Fibroblast of villous mesenchyme (primary cell): ENCODE measurements around the gene WDR11. TPM values are rescaled to one million over a fixed set of nuclear protein-coding genes. Genes with fewer than 3 reads are reported as not detected.
A peak's percentile ranks its signal among the peaks of the same experiment; 100 is the strongest.

Experiments
- DNase-seq: peaks from one replicate; pipeline ENCODE4 v3.0.0-alpha.2; 2010; ENCODE audit warnings: low read depth
- H3K4me3 ChIP-seq: 2 replicates; pipeline ENCODE4 v1.5.1; 2011; ENCODE audit warnings: low read depth, mild to moderate bottlenecking, low read length
- total RNA-seq: library from RNA; depleted of rRNA; stranded (reverse); fragments of >200 nt; gene quantifications from 2 replicates; pipeline ENCODE4 v1.2.3, GENCODE V29; 2012
- TF ChIP-seq, protein P1 (sequence below): IDR thresholded peaks from 2 replicates; pipeline ENCODE4 v1.5.1; 2012; ENCODE audit warnings: low read depth, mild to moderate bottlenecking, low read length; ENCODE audit not compliant: insufficient read depth

Gene WDR11, protein sequence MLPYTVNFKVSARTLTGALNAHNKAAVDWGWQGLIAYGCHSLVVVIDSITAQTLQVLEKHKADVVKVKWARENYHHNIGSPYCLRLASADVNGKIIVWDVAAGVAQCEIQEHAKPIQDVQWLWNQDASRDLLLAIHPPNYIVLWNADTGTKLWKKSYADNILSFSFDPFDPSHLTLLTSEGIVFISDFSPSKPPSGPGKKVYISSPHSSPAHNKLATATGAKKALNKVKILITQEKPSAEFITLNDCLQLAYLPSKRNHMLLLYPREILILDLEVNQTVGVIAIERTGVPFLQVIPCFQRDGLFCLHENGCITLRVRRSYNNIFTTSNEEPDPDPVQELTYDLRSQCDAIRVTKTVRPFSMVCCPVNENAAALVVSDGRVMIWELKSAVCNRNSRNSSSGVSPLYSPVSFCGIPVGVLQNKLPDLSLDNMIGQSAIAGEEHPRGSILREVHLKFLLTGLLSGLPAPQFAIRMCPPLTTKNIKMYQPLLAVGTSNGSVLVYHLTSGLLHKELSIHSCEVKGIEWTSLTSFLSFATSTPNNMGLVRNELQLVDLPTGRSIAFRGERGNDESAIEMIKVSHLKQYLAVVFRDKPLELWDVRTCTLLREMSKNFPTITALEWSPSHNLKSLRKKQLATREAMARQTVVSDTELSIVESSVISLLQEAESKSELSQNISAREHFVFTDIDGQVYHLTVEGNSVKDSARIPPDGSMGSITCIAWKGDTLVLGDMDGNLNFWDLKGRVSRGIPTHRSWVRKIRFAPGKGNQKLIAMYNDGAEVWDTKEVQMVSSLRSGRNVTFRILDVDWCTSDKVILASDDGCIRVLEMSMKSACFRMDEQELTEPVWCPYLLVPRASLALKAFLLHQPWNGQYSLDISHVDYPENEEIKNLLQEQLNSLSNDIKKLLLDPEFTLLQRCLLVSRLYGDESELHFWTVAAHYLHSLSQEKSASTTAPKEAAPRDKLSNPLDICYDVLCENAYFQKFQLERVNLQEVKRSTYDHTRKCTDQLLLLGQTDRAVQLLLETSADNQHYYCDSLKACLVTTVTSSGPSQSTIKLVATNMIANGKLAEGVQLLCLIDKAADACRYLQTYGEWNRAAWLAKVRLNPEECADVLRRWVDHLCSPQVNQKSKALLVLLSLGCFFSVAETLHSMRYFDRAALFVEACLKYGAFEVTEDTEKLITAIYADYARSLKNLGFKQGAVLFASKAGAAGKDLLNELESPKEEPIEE
- 81.5 and 85.9 TPM in 2 replicates for total RNA-seq

DNA sequence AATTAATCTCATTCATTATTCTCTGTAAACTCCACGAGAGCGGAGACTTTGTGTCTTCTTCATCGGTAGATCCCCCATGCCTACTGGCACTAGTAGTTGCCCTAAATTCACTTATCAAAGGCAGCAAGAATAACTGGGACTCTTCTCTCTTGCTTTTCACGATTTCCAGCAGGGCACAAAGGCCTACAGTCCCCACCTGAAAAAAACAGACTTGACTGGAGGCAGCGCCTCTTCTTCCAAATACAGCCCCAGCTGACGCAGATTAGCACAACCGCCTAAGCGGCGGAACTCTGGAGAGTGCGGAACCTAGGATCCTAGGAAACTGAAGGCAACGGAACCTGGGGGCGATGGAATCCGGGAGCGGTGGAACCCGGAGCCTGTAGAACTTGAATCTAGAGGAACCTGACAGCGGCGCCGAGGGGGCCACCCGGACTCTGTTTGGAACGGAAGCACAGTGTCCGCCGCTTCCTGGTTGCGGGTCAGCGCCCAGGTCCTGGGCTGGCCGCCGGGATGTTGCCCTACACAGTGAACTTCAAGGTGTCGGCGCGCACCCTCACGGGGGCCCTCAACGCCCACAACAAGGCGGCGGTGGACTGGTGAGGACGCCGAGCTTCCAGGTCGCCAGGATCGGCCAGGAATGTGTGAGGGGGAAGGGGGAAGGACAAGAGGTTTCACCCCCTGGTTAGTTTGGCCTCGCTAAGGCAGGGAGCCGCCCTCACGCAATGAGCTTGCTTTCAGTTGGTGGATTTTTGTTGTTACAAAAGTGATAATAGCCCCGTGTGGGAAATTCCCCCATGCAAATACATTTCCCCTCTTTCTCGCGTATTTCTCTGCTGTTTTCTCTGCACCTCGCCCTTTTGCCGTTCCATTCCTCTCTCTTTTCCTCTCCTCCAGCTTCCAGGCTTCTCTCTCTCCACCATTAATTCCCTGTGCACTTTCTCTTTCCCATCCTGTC lies at the start of gene WDR11:
Gene WDR11, plus strand, starts transcription at position 452 of the 955 bp plus-strand sequence. Its CDS starts 59 bp downstream, at position 511.
- DNase-seq: peak; percentile 92
- H3K4me3 ChIP-seq: peak within 1 kb of the TSS; percentile 87
- TF ChIP-seq, protein P1, sequence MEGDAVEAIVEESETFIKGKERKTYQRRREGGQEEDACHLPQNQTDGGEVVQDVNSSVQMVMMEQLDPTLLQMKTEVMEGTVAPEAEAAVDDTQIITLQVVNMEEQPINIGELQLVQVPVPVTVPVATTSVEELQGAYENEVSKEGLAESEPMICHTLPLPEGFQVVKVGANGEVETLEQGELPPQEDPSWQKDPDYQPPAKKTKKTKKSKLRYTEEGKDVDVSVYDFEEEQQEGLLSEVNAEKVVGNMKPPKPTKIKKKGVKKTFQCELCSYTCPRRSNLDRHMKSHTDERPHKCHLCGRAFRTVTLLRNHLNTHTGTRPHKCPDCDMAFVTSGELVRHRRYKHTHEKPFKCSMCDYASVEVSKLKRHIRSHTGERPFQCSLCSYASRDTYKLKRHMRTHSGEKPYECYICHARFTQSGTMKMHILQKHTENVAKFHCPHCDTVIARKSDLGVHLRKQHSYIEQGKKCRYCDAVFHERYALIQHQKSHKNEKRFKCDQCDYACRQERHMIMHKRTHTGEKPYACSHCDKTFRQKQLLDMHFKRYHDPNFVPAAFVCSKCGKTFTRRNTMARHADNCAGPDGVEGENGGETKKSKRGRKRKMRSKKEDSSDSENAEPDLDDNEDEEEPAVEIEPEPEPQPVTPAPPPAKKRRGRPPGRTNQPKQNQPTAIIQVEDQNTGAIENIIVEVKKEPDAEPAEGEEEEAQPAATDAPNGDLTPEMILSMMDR: no peak

DNA sequence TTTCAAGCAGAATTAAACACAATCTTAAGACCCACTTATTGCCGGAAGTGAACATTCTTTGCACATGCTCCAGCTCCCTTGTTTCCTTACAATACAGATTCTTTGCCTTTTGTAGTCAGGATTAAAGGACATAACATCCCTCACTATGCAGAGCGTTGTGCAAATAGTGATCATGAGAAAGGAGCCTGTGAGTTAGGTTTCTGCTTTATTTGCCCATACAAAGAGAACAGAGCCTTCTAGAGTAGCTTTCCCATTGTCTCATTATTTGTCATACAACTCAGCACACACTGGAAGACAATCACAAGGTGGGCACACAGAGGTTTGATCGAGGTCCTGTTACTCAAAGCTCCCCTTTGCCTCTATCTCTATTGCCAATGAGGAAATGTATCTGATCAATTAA lies 48.2 kb upstream of the WDR11 start:
- TF ChIP-seq, protein P1: no peak

DNA sequence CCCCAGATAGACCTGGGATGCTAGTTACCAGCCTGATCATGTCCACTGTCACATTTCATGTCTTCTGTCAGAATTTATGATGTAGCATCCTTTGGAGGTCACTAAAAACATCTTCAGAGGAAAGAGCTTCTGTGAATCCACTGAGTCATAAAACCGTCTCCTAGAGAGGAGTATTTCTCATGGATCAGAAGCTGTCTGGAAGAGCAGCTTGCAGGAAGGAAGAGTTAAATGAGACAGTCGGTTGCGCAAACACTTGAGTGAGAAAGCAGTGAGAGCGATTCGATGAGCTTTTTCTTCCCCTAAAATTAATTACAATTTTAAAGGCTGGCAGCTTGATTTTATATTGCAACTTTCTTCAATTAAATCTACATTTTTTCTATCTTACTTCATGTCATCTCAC lies 47.2 kb upstream of the WDR11 start:
- DNase-seq: no peak
- TF ChIP-seq, protein P1: no peak
- H3K4me3 ChIP-seq: no peak overlapping the region

More for the DNA sequence above, 48.2 kb upstream of the WDR11 start:
- no peak overlapping the region for H3K4me3 ChIP-seq
- DNase-seq: no peak

DNA sequence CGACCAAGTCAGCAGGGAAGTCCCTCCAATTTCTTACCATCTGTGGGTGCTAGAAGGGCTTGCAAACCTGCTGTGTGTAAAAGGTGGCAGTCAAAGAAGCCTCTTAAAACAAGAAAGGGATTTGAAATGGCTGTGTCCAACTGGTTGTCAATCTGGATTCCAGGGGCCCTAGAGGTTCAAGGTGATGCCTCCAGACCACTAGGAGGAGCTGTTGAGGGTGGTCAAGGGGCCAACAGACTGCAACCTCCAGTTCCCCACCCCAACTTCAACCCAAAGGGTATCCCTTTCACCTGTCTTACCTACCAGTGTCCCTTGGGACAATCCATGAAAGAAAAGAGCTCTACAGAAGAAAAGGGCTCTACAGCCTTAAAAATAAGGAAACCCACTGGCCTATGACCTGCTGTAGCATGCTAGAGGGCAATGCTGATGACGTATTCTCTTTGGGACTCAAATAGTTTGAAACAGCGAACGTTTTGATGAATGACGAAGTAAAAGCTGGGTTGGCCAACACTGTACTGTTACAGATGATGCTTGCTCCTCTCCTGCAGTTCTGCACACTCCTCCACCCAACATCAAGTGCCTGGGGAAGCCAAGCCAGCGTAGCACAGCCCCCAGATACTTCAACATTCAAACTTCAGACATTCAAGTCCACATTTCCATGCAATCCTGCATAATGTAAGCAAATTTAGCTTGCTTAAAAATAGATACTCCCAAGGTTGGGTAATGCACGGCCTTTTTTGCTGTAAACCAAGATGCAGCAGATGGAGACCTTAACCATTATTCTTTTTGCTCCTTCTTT lies 45.9 kb upstream of the WDR11 start:
- TF ChIP-seq, protein P1: no peak
- H3K4me3 ChIP-seq: no peak overlapping the region
- no peak for DNase-seq

DNA sequence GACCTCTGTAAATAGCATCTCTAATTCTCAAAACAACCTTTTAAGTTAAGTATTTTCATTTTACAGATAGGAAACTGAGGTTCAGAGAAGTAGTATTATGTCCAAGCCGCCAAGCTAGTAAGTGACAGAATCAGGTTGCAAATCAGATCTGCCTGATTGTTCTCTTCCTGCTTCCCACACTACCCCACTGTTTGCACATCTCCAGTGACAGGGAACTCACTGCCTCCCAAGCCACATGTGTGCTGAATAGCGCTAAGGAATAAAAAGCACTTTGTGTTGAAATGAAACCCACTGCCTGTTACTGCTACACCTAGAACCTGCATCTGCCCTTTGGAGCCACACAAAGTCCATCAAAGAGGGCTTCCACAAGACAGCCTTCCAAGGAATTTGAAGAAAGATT lies 45.1 kb upstream of the WDR11 start:
- H3K4me3 ChIP-seq: no peak overlapping the region
- DNase-seq: no peak
- TF ChIP-seq, protein P1: no peak
